GM23338 (cell line): ENCODE measurements around the gene DMRTC2. TPM values are rescaled to one million over a fixed set of nuclear protein-coding genes. Genes with fewer than 3 reads are reported as not detected.

Source experiments
- ATAC-seq: fragments of 200-7000 bp; cut with Tn5 transposase; 3 replicates; pipeline ENCODE4 v1.9.1; 2020
- DNase-seq: peaks from one replicate; pipeline ENCODE4 v3.0.0-alpha.2; 2015; ENCODE audit warnings: low spot score
- H2AFZ ChIP-seq: fragments of 200-600 bp; sonication (generic); 2 replicates; pipeline ENCODE4 v1.8.0; 2016; ENCODE audit warnings: antibody characterized with exemption, mild to moderate bottlenecking, moderate library complexity
- H3F3A ChIP-seq: fragments of 200-600 bp; sonication (generic); replicated peaks from 2 replicates; pipeline ENCODE4 v1.8.0; 2017; ENCODE audit warnings: antibody characterized with exemption, mixed run types, low read depth
- H3K27ac ChIP-seq: fragments of 200-600 bp; sonication (generic); 2 replicates; pipeline ENCODE4 v1.6.1; 2016; ENCODE audit warnings: low read depth
- H3K27me3 ChIP-seq: fragments of 200-600 bp; sonication (generic); 2 replicates; pipeline ENCODE4 v1.8.0; 2016; ENCODE audit warnings: mild to moderate bottlenecking, mixed run types, moderate library complexity; ENCODE audit not compliant: insufficient read depth
- H3K36me3 ChIP-seq: fragments of 200-600 bp; sonication (generic); 2 replicates; pipeline ENCODE4 v1.8.0; 2016; ENCODE audit warnings: mild to moderate bottlenecking; ENCODE audit not compliant: insufficient read depth
- H3K4me1 ChIP-seq: fragments of 200-600 bp; sonication (generic); 2 replicates; pipeline ENCODE4 v1.8.0; 2016; ENCODE audit warnings: mild to moderate bottlenecking, moderate library complexity; ENCODE audit not compliant: insufficient read depth
- H3K4me2 ChIP-seq: fragments of 200-600 bp; sonication (generic); 2 replicates; pipeline ENCODE4 v1.7.1; 2017; ENCODE audit warnings: mixed run types
- H3K4me3 ChIP-seq: fragments of 200-600 bp; sonication (generic); 2 replicates; pipeline ENCODE4 v1.6.1; 2016; ENCODE audit warnings: mixed run types
- H3K79me2 ChIP-seq: fragments of 200-600 bp; sonication (generic); replicated peaks from 2 replicates; pipeline ENCODE4 v1.8.0; 2017; ENCODE audit warnings: mild to moderate bottlenecking; ENCODE audit not compliant: insufficient read depth
- H3K9me2 ChIP-seq: fragments of 200-600 bp; sonication (generic); 2 replicates; pipeline ENCODE4 v1.8.0; 2017; ENCODE audit not compliant: insufficient read depth
- H4K20me1 ChIP-seq: fragments of 200-600 bp; sonication (generic); replicated peaks from 2 replicates; pipeline ENCODE4 v1.8.0; 2017; ENCODE audit warnings: mild to moderate bottlenecking; ENCODE audit not compliant: insufficient read depth
- H3K27ac Mint-ChIP-seq: 2 replicates; pipeline ENCODE4 v1.8.0; 2020; ENCODE audit warnings: inconsistent platforms, mild to moderate bottlenecking, moderate library complexity, mixed read lengths
- H3K27me3 Mint-ChIP-seq: 3 replicates; pipeline ENCODE4 v1.8.0; 2022; ENCODE audit warnings: low read depth, mild to moderate bottlenecking, moderate library complexity, mixed read lengths, inconsistent platforms; ENCODE audit not compliant: insufficient read depth, poor library complexity
- H3K36me3 Mint-ChIP-seq: 3 replicates; pipeline ENCODE4 v1.8.0; 2021; ENCODE audit warnings: low read depth, mild to moderate bottlenecking, inconsistent platforms, moderate library complexity, mixed read lengths
- H3K4me1 Mint-ChIP-seq: 3 replicates; pipeline ENCODE4 v1.8.0; 2020; ENCODE audit warnings: mild to moderate bottlenecking, inconsistent platforms, mixed read lengths
- H3K4me3 Mint-ChIP-seq: 3 replicates; pipeline ENCODE4 v1.8.0; 2021; ENCODE audit warnings: moderate library complexity, mild to moderate bottlenecking, inconsistent platforms, mixed read lengths
- H3K9me3 Mint-ChIP-seq: 3 replicates; pipeline ENCODE4 v1.8.0; 2020; ENCODE audit warnings: moderate library complexity, mild to moderate bottlenecking, inconsistent platforms, mixed read lengths
- CREB1 ChIP-seq: fragments of 250-450 bp; sonication (Bioruptor Pico); IDR thresholded peaks from 2 replicates; pipeline ENCODE4 v1.5.0; 2020; ENCODE audit warnings: low read depth, mild to moderate bottlenecking, moderate library complexity
- CTCF ChIP-seq, 2 experiments: fragments of 200-600 bp in 1 of 2; sonication (generic) in 1 of 2; conservative IDR thresholded peaks; 2 replicates each; pipeline versions ENCODE4 v1.5.1 to v1.6.1; 2016 to 2017; ENCODE audit warnings: antibody characterized with exemption in 2 of 2, low read depth in 2 of 2, mild to moderate bottlenecking in 2 of 2, moderate library complexity in 1 of 2
- EZH2 ChIP-seq: fragments of 200-600 bp; sonication (generic); IDR thresholded peaks from one replicate; pipeline ENCODE4 v1.8.0; 2017; ENCODE audit warnings: antibody characterized with exemption, mild to moderate bottlenecking, low read depth; ENCODE audit not compliant: unreplicated experiment
- EZH2phosphoT487 ChIP-seq: fragments of 200-600 bp; sonication (generic); IDR thresholded peaks from one replicate; pipeline ENCODE4 v1.8.1; 2018; ENCODE audit warnings: antibody characterized with exemption; ENCODE audit not compliant: unreplicated experiment
- POLR2AphosphoS5 ChIP-seq: IDR thresholded peaks from 2 replicates; pipeline ENCODE4 v1.6.1; 2016; ENCODE audit warnings: antibody characterized with exemption, low read depth
- STAT1 ChIP-seq: IDR thresholded peaks from one replicate; pipeline ENCODE4 v1.6.1; 2016; ENCODE audit warnings: antibody characterized with exemption; ENCODE audit not compliant: unreplicated experiment
- ZNF114 ChIP-seq: fragments of 250-450 bp; sonication (Bioruptor Pico); IDR thresholded peaks from 2 replicates; pipeline ENCODE4 v1.5.0; 2020; ENCODE audit warnings: mild to moderate bottlenecking, moderate library complexity
- ZNF331 ChIP-seq: fragments of 250-450 bp; sonication (Bioruptor Pico); IDR thresholded peaks from 2 replicates; pipeline ENCODE4 v1.5.0; 2020; ENCODE audit warnings: low read depth, mild to moderate bottlenecking, moderate library complexity
- polyA plus RNA-seq: library from polyadenylated mRNA; unstranded; fragments of >200 nt; fragmentation: Nextera tagmentation; extraction: Ambion mirVana; gene quantifications from 2 replicates; pipeline ENCODE4 v1.2.1, GENCODE V29; 2016
- total RNA-seq: library from RNA; depleted of rRNA; stranded (reverse); fragments of >200 nt; shearing (Covaris generic); gene quantifications from 2 replicates; pipeline ENCODE4 v1.2.3, GENCODE V29; 2014
- TF ChIP-seq, protein P1 (sequence below): IDR thresholded peaks from one replicate; pipeline ENCODE4 v1.6.1; 2018; ENCODE audit warnings: antibody characterized with exemption; ENCODE audit not compliant: unreplicated experiment
- TF ChIP-seq, protein P2 (sequence below): fragments of 250-450 bp; sonication (Bioruptor Pico); IDR thresholded peaks from 2 replicates; pipeline ENCODE4 v1.5.0; 2020; ENCODE audit warnings: mild to moderate bottlenecking, moderate library complexity

The DMRTC2 gene
- total and polyA plus RNA-seq, 2 experiments from 2014 or later, result 0.21 TPM; not detected in 1

DNA sequence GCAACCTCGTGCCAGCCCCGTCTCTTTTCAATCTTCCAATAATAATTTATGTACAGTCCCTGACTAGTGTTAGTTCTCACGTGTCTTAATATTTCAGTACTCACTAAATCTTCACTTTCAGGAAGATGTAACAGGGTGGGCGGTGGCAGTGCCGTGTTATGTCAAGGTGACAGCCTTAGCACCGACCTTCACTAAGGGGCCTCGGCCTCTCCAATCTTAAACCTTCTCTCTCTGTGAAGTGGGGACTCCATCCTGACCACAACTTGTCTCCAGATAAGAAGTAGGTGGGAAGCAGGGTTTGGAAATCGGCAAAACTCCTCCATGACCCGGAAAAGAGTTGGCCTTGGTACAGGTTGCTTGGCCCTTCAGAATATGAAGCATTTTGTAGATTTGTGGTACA is 17.0 kb downstream of the DMRTC2 start:
- H3K4me3 ChIP-seq, result peak overlapping the region; percentile 69
- H2AFZ ChIP-seq, result no peak overlapping the region
- peaks cover 56% of the 10 kb centered on the region for H3K36me3 ChIP-seq
- peak overlapping the region; percentile 98 for H3K27ac ChIP-seq
- peaks cover 41% of the 10 kb centered on the region for H3K4me1 ChIP-seq
- peaks cover 42% of the 10 kb centered on the region for H3K4me1 Mint-ChIP-seq
- peaks cover 53% of the 10 kb centered on the region for H4K20me1 ChIP-seq
- H3K9me3 Mint-ChIP-seq, result peaks cover 3% of the 10 kb centered on the region; the same call in 1 of the 3 replicates
- peaks cover 65% of the 10 kb centered on the region for H3K36me3 Mint-ChIP-seq
- TF ChIP-seq ZNF114 (CRISPR knock-in tag) (no peak), EZH2phosphoT487 (no peak), STAT1 (no peak), CREB1 (no peak), POLR2AphosphoS5 (no peak), CTCF (conservative IDR thresholded peaks at IDR 0.05; ENCODE audit: low read depth in 2 of 2) (no peak), ZNF331 (no peak), EZH2 (no peak)
- TF ChIP-seq, protein P1, sequence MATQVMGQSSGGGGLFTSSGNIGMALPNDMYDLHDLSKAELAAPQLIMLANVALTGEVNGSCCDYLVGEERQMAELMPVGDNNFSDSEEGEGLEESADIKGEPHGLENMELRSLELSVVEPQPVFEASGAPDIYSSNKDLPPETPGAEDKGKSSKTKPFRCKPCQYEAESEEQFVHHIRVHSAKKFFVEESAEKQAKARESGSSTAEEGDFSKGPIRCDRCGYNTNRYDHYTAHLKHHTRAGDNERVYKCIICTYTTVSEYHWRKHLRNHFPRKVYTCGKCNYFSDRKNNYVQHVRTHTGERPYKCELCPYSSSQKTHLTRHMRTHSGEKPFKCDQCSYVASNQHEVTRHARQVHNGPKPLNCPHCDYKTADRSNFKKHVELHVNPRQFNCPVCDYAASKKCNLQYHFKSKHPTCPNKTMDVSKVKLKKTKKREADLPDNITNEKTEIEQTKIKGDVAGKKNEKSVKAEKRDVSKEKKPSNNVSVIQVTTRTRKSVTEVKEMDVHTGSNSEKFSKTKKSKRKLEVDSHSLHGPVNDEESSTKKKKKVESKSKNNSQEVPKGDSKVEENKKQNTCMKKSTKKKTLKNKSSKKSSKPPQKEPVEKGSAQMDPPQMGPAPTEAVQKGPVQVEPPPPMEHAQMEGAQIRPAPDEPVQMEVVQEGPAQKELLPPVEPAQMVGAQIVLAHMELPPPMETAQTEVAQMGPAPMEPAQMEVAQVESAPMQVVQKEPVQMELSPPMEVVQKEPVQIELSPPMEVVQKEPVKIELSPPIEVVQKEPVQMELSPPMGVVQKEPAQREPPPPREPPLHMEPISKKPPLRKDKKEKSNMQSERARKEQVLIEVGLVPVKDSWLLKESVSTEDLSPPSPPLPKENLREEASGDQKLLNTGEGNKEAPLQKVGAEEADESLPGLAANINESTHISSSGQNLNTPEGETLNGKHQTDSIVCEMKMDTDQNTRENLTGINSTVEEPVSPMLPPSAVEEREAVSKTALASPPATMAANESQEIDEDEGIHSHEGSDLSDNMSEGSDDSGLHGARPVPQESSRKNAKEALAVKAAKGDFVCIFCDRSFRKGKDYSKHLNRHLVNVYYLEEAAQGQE, result no peak
- TF ChIP-seq, protein P2, sequence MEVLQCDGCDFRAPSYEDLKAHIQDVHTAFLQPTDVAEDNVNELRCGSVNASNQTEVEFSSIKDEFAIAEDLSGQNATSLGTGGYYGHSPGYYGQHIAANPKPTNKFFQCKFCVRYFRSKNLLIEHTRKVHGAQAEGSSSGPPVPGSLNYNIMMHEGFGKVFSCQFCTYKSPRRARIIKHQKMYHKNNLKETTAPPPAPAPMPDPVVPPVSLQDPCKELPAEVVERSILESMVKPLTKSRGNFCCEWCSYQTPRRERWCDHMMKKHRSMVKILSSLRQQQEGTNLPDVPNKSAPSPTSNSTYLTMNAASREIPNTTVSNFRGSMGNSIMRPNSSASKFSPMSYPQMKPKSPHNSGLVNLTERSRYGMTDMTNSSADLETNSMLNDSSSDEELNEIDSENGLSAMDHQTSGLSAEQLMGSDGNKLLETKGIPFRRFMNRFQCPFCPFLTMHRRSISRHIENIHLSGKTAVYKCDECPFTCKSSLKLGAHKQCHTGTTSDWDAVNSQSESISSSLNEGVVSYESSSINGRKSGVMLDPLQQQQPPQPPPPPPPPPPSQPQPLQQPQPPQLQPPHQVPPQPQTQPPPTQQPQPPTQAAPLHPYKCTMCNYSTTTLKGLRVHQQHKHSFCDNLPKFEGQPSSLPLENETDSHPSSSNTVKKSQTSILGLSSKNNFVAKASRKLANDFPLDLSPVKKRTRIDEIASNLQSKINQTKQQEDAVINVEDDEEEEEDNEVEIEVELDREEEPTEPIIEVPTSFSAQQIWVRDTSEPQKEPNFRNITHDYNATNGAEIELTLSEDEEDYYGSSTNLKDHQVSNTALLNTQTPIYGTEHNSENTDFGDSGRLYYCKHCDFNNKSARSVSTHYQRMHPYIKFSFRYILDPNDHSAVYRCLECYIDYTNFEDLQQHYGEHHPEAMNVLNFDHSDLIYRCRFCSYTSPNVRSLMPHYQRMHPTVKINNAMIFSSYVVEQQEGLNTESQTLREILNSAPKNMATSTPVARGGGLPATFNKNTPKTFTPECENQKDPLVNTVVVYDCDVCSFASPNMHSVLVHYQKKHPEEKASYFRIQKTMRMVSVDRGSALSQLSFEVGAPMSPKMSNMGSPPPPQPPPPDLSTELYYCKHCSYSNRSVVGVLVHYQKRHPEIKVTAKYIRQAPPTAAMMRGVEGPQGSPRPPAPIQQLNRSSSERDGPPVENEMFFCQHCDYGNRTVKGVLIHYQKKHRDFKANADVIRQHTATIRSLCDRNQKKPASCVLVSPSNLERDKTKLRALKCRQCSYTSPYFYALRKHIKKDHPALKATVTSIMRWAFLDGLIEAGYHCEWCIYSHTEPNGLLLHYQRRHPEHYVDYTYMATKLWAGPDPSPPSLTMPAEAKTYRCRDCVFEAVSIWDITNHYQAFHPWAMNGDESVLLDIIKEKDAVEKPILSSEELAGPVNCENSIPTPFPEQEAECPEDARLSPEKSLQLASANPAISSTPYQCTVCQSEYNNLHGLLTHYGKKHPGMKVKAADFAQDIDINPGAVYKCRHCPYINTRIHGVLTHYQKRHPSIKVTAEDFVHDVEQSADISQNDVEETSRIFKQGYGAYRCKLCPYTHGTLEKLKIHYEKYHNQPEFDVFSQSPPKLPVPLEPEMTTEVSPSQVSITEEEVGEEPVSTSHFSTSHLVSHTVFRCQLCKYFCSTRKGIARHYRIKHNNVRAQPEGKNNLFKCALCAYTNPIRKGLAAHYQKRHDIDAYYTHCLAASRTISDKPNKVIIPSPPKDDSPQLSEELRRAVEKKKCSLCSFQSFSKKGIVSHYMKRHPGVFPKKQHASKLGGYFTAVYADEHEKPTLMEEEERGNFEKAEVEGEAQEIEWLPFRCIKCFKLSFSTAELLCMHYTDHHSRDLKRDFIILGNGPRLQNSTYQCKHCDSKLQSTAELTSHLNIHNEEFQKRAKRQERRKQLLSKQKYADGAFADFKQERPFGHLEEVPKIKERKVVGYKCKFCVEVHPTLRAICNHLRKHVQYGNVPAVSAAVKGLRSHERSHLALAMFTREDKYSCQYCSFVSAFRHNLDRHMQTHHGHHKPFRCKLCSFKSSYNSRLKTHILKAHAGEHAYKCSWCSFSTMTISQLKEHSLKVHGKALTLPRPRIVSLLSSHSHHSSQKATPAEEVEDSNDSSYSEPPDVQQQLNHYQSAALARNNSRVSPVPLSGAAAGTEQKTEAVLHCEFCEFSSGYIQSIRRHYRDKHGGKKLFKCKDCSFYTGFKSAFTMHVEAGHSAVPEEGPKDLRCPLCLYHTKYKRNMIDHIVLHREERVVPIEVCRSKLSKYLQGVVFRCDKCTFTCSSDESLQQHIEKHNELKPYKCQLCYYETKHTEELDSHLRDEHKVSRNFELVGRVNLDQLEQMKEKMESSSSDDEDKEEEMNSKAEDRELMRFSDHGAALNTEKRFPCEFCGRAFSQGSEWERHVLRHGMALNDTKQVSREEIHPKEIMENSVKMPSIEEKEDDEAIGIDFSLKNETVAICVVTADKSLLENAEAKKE (CRISPR knock-in tag), result no peak
- peaks cover 28% of the 10 kb centered on the region for H3K27me3 Mint-ChIP-seq
- peak overlapping the region; percentile 85 for H3K4me3 Mint-ChIP-seq
- no peak for ATAC-seq
- DNase-seq, result no peak
- peaks cover 58% of the 10 kb centered on the region for H3F3A ChIP-seq
- H3K4me2 ChIP-seq, result peak overlapping the region; percentile 99
- H3K9me2 ChIP-seq, result no peaks in the 10 kb centered on the region
- no peaks in the 10 kb centered on the region for H3K27me3 ChIP-seq
- H3K79me2 ChIP-seq, result peaks cover 66% of the 10 kb centered on the region
- peak overlapping the region; percentile 83; the same call in 1 of the 2 replicates for H3K27ac Mint-ChIP-seq
